Thoracic aorta (tissue), 2 donors: ENCODE measurements around the gene RTTN. TPM values are rescaled to one million over a fixed set of nuclear protein-coding genes. Genes with fewer than 3 reads are reported as not detected.

Experiments used
- ATAC-seq: fragments of 150-250 bp; one replicate; pipeline ENCODE4 v1.8.0; 2017; ENCODE audit warnings: low read depth; ENCODE audit not compliant: insufficient number of reproducible peaks, low FRiP score
- DNase-seq: peaks from one replicate; pipeline ENCODE4 v3.0.0-alpha.2; 2020; ENCODE audit warnings: low spot score
- H3K27ac ChIP-seq, 2 donors: fragments of 200-600 bp; sonication (generic); 1 replicate in 1 of 2; 2 replicates in 1 of 2; pipeline ENCODE4 v1.5.1; 2016; ENCODE audit warnings: mild to moderate bottlenecking in 2 of 2, moderate library complexity in 2 of 2
- H3K27me3 ChIP-seq: fragments of 200-600 bp; sonication (generic); replicated peaks from 2 replicates; pipeline ENCODE4 v1.6.0; 2016; ENCODE audit warnings: mild to moderate bottlenecking; ENCODE audit not compliant: insufficient read depth
- H3K36me3 ChIP-seq: fragments of 200-600 bp; sonication (generic); one replicate; pipeline ENCODE4 v1.5.1; 2016
- H3K4me1 ChIP-seq, 2 donors: fragments of 200-600 bp; sonication (generic); 1 replicate in 1 of 2; 2 replicates in 1 of 2; pipeline versions ENCODE4 v1.5.1 to v1.6.0; 2016; ENCODE audit warnings: low read depth in 2 of 2, mild to moderate bottlenecking in 1 of 2; ENCODE audit not compliant: control insufficient read depth in 1 of 2
- H3K4me3 ChIP-seq: fragments of 200-600 bp; sonication (generic); 2 replicates; pipeline ENCODE4 v1.5.1; 2016; ENCODE audit warnings: mild to moderate bottlenecking
- H3K9me3 ChIP-seq: fragments of 200-600 bp; sonication (generic); 2 replicates; pipeline ENCODE4 v1.5.1; 2016
- total RNA-seq, 2 donors: library from RNA; depleted of rRNA; stranded (reverse); fragments of >200 nt; gene quantifications; one replicate each; pipeline versions ENCODE4 v1.1.0 to v1.2.3, GENCODE V29; 2016
- TF ChIP-seq, protein P1 (sequence below): fragments of 200-600 bp; sonication (generic); IDR thresholded peaks from one replicate; pipeline ENCODE4 v1.5.1; 2019; ENCODE audit warnings: antibody characterized with exemption

Gene RTTN
- total RNA-seq, 2 donors from 2014 or later = 13.1 to 20.7 TPM

DNA sequence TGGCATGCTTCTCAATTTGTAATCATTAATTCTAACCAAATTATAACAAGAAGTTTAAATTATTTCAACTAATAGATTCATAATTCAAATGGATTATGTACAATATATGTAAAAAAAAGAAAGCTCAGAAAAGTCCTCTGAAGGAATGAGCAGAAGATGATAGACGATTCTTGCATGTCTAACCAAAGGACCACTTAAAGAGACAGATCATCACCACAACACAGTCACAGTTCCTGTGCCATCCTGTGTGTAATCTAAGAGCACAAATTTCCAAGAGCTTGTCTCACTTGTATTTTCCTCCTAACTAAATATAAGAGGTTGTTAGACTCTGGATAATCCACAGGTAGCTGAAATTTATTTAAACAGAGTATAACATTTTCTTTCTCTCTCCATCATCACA, 135.5 kb downstream of the RTTN start:
- no peaks in the 10 kb centered on the region for H3K36me3 ChIP-seq
- DNase-seq (no peak), ATAC-seq (no peak)
- no peaks in the 10 kb centered on the region for H3K27me3 ChIP-seq
- no peaks in the 10 kb centered on the region for H3K9me3 ChIP-seq
- H3K4me3 ChIP-seq = no peak overlapping the region
- no peak overlapping the region for H3K27ac ChIP-seq
- H3K4me1 ChIP-seq = no peaks in the 10 kb centered on the region
- TF ChIP-seq, protein P1, sequence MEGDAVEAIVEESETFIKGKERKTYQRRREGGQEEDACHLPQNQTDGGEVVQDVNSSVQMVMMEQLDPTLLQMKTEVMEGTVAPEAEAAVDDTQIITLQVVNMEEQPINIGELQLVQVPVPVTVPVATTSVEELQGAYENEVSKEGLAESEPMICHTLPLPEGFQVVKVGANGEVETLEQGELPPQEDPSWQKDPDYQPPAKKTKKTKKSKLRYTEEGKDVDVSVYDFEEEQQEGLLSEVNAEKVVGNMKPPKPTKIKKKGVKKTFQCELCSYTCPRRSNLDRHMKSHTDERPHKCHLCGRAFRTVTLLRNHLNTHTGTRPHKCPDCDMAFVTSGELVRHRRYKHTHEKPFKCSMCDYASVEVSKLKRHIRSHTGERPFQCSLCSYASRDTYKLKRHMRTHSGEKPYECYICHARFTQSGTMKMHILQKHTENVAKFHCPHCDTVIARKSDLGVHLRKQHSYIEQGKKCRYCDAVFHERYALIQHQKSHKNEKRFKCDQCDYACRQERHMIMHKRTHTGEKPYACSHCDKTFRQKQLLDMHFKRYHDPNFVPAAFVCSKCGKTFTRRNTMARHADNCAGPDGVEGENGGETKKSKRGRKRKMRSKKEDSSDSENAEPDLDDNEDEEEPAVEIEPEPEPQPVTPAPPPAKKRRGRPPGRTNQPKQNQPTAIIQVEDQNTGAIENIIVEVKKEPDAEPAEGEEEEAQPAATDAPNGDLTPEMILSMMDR = no peak

DNA sequence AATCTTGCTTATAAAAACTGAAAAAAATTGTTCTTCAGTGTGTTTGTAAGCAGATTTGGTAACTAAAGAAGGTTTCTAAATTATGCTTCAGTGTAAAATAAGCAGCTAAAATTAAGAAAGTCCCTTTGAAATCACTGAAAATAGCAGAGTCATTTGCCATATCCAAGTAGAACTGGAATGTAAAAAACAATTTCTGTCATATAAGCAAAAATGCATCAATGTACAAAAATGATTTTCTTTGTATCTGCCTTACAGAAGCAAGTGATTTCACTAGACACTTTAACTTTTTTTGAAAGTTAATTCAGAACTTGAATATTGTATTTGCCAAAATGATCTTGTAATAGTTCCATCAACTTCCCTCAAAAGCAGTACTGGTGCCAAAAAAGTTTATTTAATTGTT, 136.1 kb downstream of the RTTN start:
- TF ChIP-seq, protein P1 = no peak
- H3K9me3 ChIP-seq = no peaks in the 10 kb centered on the region
- no peaks in the 10 kb centered on the region for H3K4me1 ChIP-seq
- no peaks in the 10 kb centered on the region for H3K36me3 ChIP-seq
- H3K4me3 ChIP-seq = no peak overlapping the region
- DNase-seq (no peak), ATAC-seq (no peak)
- H3K27ac ChIP-seq = no peak overlapping the region
- H3K27me3 ChIP-seq = no peaks in the 10 kb centered on the region

DNA sequence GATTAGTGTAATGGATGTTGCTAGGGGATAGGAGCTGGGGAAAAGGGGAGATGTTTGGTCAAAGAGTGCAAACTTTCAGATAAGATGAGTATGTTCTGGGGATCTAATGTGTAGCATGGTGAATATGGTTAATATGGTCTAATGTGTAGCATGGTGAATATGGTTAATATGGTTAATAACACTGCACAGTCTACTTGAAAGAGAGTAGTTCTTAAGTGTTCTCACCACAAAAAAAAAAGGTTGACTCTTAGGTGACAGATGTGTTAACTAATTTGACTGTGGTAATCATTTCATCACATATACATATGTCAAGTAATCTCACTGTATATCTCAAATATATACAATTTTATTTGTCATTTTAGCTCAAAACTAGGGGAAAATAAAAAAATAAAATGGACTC, 136.5 kb downstream of the RTTN start:
- TF ChIP-seq, protein P1 = no peak
- DNase-seq (no peak), ATAC-seq (no peak)
- Histone ChIP-seq H3K27me3 (no peaks in the 10 kb centered on the region), H3K4me1 (no peaks in the 10 kb centered on the region), H3K36me3 (no peaks in the 10 kb centered on the region), H3K27ac (no peak overlapping the region), H3K9me3 (no peaks in the 10 kb centered on the region), H3K4me3 (no peak overlapping the region)

DNA sequence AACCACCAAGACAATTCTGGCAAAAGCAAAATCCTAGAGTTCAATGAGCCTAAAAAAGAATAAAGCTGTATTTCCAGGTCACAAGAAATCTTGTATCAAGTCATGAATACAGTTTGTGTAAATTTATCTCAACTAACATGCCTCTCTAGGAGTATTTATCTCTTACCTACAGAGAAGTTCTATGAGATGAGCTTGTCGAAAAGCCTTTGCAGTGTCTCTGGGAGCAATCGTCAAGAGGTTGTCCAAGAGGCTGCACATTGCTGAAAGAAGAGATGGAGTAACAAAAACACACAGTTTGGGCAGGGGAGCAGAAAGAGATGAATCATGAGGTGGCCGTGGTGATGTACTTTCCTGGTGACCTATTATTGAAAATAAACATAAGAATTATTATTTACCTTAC, 145.8 kb downstream of the RTTN start:
- TF ChIP-seq, protein P1 = no peak
- DNase-seq = no peak
- ATAC-seq = no peak
- Histone ChIP-seq H3K4me3 (no peak overlapping the region), H3K9me3 (no peaks in the 10 kb centered on the region), H3K36me3 (no peaks in the 10 kb centered on the region), H3K4me1 (no peaks in the 10 kb centered on the region), H3K27me3 (no peaks in the 10 kb centered on the region), H3K27ac (no peak overlapping the region)

DNA sequence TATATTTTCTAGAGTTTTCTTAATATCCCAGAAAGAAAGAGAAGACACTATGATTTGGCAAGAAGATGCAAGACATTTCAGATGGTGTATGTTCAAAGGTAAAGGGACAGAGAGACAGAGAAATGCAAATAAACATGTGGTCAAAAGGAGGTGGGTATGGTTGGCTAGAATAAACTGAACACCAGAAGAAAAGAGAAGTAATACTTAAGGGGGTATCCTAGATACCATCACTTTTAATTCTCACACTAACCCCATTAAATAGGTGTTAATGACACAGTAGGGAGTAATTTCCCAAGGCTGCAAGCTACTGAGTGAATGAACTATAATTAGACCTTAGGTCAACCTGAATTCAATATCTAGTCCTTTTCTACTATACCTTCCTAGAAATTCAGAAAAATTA, 146.6 kb downstream of the RTTN start:
- Histone ChIP-seq H3K4me1 (no peaks in the 10 kb centered on the region), H3K9me3 (no peaks in the 10 kb centered on the region), H3K4me3 (no peak overlapping the region), H3K27ac (no peak overlapping the region), H3K27me3 (no peaks in the 10 kb centered on the region), H3K36me3 (no peaks in the 10 kb centered on the region)
- DNase-seq = no peak
- TF ChIP-seq, protein P1 = no peak
- no peak for ATAC-seq
